ENCODE results near the gene TMEM181.

Gene TMEM181

DNA sequence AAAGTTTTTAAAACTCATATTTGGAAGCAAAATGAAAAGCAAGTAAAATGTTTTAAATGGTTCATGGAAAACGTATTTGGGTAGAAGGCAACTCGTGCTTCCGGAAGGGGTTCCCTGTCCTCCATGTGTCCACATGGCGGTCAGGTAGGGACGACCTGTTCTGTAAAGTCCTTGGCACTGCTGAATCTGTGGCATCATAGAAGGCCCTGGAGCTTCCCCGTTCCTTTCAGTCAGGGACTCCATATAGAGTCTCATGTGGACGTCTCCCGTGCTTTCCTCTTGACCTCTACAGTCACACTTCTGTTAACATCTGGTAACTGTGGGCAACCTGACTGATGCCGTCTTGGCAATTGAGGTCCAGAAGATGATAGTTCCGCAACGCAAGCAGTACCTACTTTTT lies 73.2 kb downstream of the TMEM181 start:
- no peak for DNase-seq
- H3K79me2 ChIP-seq (ENCODE audit: low read length) = no peaks in the 10 kb centered on the region
- H3K9me3 ChIP-seq (replicated peaks; ENCODE audit: insufficient read depth, low read length) = no peaks in the 10 kb centered on the region
- TF ChIP-seq, protein P1, sequence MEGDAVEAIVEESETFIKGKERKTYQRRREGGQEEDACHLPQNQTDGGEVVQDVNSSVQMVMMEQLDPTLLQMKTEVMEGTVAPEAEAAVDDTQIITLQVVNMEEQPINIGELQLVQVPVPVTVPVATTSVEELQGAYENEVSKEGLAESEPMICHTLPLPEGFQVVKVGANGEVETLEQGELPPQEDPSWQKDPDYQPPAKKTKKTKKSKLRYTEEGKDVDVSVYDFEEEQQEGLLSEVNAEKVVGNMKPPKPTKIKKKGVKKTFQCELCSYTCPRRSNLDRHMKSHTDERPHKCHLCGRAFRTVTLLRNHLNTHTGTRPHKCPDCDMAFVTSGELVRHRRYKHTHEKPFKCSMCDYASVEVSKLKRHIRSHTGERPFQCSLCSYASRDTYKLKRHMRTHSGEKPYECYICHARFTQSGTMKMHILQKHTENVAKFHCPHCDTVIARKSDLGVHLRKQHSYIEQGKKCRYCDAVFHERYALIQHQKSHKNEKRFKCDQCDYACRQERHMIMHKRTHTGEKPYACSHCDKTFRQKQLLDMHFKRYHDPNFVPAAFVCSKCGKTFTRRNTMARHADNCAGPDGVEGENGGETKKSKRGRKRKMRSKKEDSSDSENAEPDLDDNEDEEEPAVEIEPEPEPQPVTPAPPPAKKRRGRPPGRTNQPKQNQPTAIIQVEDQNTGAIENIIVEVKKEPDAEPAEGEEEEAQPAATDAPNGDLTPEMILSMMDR (IDR thresholded peaks at IDR 0.05; ENCODE audit: low read length) = no peak
- TF ChIP-seq EZH2phosphoT487 (IDR thresholded peaks at IDR 0.05; ENCODE audit: low read length) = no peak
- TF ChIP-seq EZH2 (optimal IDR thresholded peaks at IDR 0.05; ENCODE audit: low read depth, low read length) = no peak
- H3K9ac ChIP-seq (ENCODE audit: low read length) = no peak overlapping the region
- H3K4me1 ChIP-seq (ENCODE audit: low read length) = no peaks in the 10 kb centered on the region
- H4K20me1 ChIP-seq (ENCODE audit: insufficient read depth, low read length) = no peaks in the 10 kb centered on the region
- no peak overlapping the region for H3K4me2 ChIP-seq (ENCODE audit: low read depth, low read length)
- no peak overlapping the region for H3K4me3 ChIP-seq (ENCODE audit: low read length)
- H3K27me3 ChIP-seq (replicated peaks; ENCODE audit: insufficient read depth, low read length) = no peaks in the 10 kb centered on the region
- no peak overlapping the region for H3K27ac ChIP-seq (ENCODE audit: low read length)
- H2AFZ ChIP-seq (ENCODE audit: low read length) = no peak overlapping the region
- no peaks in the 10 kb centered on the region for H3F3A ChIP-seq (ENCODE audit: insufficient read depth, low read length)
- H3K9me2 ChIP-seq (replicated peaks; ENCODE audit: insufficient read depth, low read length) = no peaks in the 10 kb centered on the region
- H3K36me3 ChIP-seq (replicated peaks; ENCODE audit: insufficient read depth, low read length) = no peaks in the 10 kb centered on the region

DNA sequence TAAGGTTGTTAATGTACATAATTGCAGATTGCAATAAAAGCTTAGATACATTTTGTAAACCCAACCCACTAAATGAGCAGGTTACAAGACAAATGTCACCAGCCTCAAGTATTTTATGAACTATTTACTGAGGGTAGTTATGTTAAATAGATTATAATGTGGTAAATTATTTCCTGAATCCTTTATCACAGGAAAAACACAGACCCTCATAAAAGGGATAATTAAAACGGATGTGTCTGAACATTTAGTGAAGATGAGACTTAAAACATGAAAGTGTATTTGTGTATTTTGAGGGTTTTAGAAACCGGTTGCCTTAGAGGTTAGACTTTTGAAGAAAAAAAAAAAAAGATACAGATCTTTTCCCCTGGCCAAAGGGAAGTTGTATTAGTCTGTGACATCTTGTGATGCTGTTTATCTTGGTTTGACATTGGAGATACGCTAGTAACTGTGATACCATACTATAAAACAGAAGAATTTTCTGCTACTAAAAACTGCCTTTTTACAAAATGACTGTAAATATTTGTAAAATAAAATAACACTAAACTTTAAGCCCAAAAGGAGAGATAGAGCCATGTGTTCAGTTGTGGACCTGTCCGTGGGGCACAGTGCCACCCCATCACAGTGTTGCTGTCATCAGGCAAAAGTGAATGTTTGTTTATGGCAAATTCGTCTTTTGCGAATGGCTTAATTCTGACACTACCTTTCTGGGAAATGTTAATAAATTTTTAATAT lies 75.0 kb downstream of the TMEM181 start:
- DNase-seq = no peak
- Histone ChIP-seq H3K4me3 (ENCODE audit: low read length) (no peak overlapping the region), H3K9me3 (replicated peaks; ENCODE audit: insufficient read depth, low read length) (no peaks in the 10 kb centered on the region), H3K9ac (ENCODE audit: low read length) (no peak overlapping the region), H3K27ac (ENCODE audit: low read length) (no peak overlapping the region), H3K36me3 (replicated peaks; ENCODE audit: insufficient read depth, low read length) (no peaks in the 10 kb centered on the region), H3K79me2 (ENCODE audit: low read length) (no peaks in the 10 kb centered on the region), H3K9me2 (replicated peaks; ENCODE audit: insufficient read depth, low read length) (no peaks in the 10 kb centered on the region), H3K4me1 (ENCODE audit: low read length) (no peaks in the 10 kb centered on the region), H3K4me2 (ENCODE audit: low read depth, low read length) (no peak overlapping the region), H2AFZ (ENCODE audit: low read length) (no peak overlapping the region), H3F3A (ENCODE audit: insufficient read depth, low read length) (no peaks in the 10 kb centered on the region), H3K27me3 (replicated peaks; ENCODE audit: insufficient read depth, low read length) (no peaks in the 10 kb centered on the region), H4K20me1 (ENCODE audit: insufficient read depth, low read length) (no peaks in the 10 kb centered on the region)
- TF ChIP-seq EZH2phosphoT487 (IDR thresholded peaks at IDR 0.05; ENCODE audit: low read length) (no peak), EZH2 (optimal IDR thresholded peaks at IDR 0.05; ENCODE audit: low read depth, low read length) (no peak)
- TF ChIP-seq, protein P1 (IDR thresholded peaks at IDR 0.05; ENCODE audit: low read length) = no peak

DNA sequence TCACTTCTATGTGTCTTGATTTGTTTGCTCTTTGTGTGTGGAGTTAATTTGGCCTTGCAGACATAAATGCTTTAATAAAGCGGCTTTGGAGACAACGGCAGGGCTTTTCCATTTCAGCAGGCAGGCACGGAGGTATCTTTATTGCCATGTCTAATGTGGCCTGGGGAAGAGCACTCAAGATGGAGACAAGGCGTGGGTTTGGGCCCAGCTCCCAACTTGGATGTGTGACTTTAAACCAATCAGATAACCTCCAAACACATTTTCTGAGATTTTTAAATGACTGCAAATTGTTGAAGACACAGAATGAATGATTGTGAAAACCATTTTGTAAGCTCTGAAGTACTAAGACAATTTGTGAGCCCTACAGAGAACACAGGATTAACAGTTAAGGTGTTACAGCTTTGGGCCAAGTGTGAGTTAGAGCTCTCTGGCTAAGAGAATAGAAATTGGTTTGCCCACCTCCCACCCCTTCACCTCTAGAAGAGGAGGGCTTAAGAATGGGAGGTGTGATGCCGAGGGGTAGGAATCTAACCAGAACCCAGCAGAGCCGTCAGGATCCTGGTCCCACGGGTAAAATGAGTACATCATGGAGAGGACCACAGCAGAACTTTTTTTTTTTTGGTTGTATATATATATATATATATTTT lies 75.7 kb downstream of the TMEM181 start:
- no peak for DNase-seq
- H3K4me2 ChIP-seq (ENCODE audit: low read depth, low read length) = no peak overlapping the region
- H4K20me1 ChIP-seq (ENCODE audit: insufficient read depth, low read length) = no peaks in the 10 kb centered on the region
- H3F3A ChIP-seq (ENCODE audit: insufficient read depth, low read length) = no peaks in the 10 kb centered on the region
- H3K4me3 ChIP-seq (ENCODE audit: low read length) = no peak overlapping the region
- no peaks in the 10 kb centered on the region for H3K79me2 ChIP-seq (ENCODE audit: low read length)
- H3K36me3 ChIP-seq (replicated peaks; ENCODE audit: insufficient read depth, low read length) = no peaks in the 10 kb centered on the region
- H3K4me1 ChIP-seq (ENCODE audit: low read length) = no peaks in the 10 kb centered on the region
- H3K9ac ChIP-seq (ENCODE audit: low read length) = no peak overlapping the region
- no peak overlapping the region for H3K27ac ChIP-seq (ENCODE audit: low read length)
- H3K9me2 ChIP-seq (replicated peaks; ENCODE audit: insufficient read depth, low read length) = no peaks in the 10 kb centered on the region
- TF ChIP-seq EZH2 (optimal IDR thresholded peaks at IDR 0.05; ENCODE audit: low read depth, low read length) (no peak), EZH2phosphoT487 (IDR thresholded peaks at IDR 0.05; ENCODE audit: low read length) (no peak)
- TF ChIP-seq, protein P1 (IDR thresholded peaks at IDR 0.05; ENCODE audit: low read length) = no peak
- H3K27me3 ChIP-seq (replicated peaks; ENCODE audit: insufficient read depth, low read length) = no peaks in the 10 kb centered on the region
- no peak overlapping the region for H2AFZ ChIP-seq (ENCODE audit: low read length)
- no peaks in the 10 kb centered on the region for H3K9me3 ChIP-seq (replicated peaks; ENCODE audit: insufficient read depth, low read length)

Data from MM.1S (cell line).